Upper lobe of left lung (tissue), 6 donors: ENCODE data around the gene TMEM269. TPM values are rescaled to one million over a fixed set of nuclear protein-coding genes. Genes with fewer than 3 reads are reported as not detected.

Experiments used
- ATAC-seq, 2 donors: fragments of 200-7000 bp; cut with Tn5 transposase; one replicate each; pipeline ENCODE4 v1.9.1; 2022; ENCODE audit warnings: mild to moderate bottlenecking in 2 of 2, moderate library complexity in 2 of 2; ENCODE audit not compliant: low FRiP score in 2 of 2
- DNase-seq, 2 donors: peaks; one replicate each; pipeline ENCODE4 v3.0.0-alpha.2; 2019 to 2020
- H3K27ac ChIP-seq, 4 donors: fragments of 200-600 bp; sonication (generic); one replicate each; pipeline ENCODE4 v1.5.1; 2016 to 2019
- H3K27me3 ChIP-seq, 4 donors: fragments of 200-600 bp; sonication (generic); one replicate each; pipeline ENCODE4 v1.5.1; 2017 to 2019
- H3K36me3 ChIP-seq, 4 donors: fragments of 200-600 bp; sonication (generic); one replicate each; pipeline ENCODE4 v1.5.1; 2016 to 2019
- H3K4me1 ChIP-seq, 4 donors: fragments of 200-600 bp; sonication (generic); one replicate each; pipeline ENCODE4 v1.5.1; 2018 to 2019
- H3K4me3 ChIP-seq, 4 donors: fragments of 200-600 bp; sonication (generic); one replicate each; pipeline ENCODE4 v1.5.1; 2017 to 2019; ENCODE audit warnings: mild to moderate bottlenecking in 2 of 4, moderate library complexity in 1 of 4
- H3K9me3 ChIP-seq, 4 donors: fragments of 200-600 bp; sonication (generic); one replicate each; pipeline ENCODE4 v1.5.1; 2018 to 2019
- CTCF ChIP-seq, 6 experiments: fragments of 450-650 bp in 4 of 6; fragments of 200-600 bp in 2 of 6; sonication (generic) in 2 of 6; IDR thresholded peaks; one replicate each; pipeline ENCODE4 v1.5.1; 2016 to 2019; ENCODE audit warnings: antibody characterized with exemption in 6 of 6
- EP300 ChIP-seq, 4 donors: sonication (generic); formaldehyde crosslinking; IDR thresholded peaks; one replicate each; pipeline ENCODE4 v1.5.1; 2017; ENCODE audit warnings: antibody characterized with exemption in 4 of 4, control low read depth in 2 of 4
- POLR2A ChIP-seq, 4 donors: fragments of 450-650 bp; IDR thresholded peaks; one replicate each; pipeline ENCODE4 v1.5.1; 2016 to 2017; ENCODE audit warnings: antibody characterized with exemption in 4 of 4, mild to moderate bottlenecking in 2 of 4
- POLR2AphosphoS5 ChIP-seq, 2 donors: sonication (generic); formaldehyde crosslinking; IDR thresholded peaks; one replicate each; pipeline ENCODE4 v1.5.1; 2017; ENCODE audit warnings: antibody characterized with exemption in 2 of 2
- WGBS, 2 donors: methylation state at CpG; one replicate each; pipeline ENCODE4 v1.1.5; 2017 to 2018; 5-methylcytosine and 5-hydroxymethylcytosine counted together
- total RNA-seq, 6 donors: library from RNA; depleted of rRNA in 4 of 6; stranded (reverse); fragments of >200 nt in 4 of 6; gene quantifications; one replicate each; pipeline versions ENCODE4 v1.1.0 to v1.2.1, GENCODE V29; 2016 to 2021
- donor health status: DM: no; HTN: no; CAD: no; lungs with moderate emphysema.
- donor health status: DM: no; HTN: yes; CAD: no; lungs with severe emphysema.

Gene TMEM269
- total RNA-seq, 6 donors from 2014 or later = 0.07 to 2.1 (median 0.14) TPM; not detected in 2

DNA sequence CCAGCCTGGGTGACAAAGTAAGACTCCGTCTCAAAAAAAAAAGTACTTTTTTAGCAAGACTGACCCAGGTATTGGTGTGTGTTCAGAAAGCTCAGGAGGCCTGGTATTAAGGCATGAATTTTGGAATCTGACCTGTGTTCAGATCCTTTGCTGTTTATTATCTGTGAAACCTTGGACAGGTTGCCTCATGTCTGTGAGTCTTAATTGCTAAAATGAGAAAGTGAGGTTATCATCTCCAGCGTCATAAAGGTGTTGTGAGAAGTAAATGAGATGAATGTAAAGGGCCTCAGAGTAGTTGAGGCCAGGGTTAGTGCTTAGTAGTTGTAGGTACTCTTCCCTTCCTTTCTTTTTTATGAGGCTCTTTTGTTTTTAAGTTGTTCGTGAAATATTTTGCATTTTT is 15.0 kb upstream of the TMEM269 start:
- Histone ChIP-seq H3K4me1 (peaks cover 16 to 49% (median 26%) of the 10 kb centered on the region in 4 donors), H3K4me3 (no peak overlapping the region), H3K36me3 (peaks cover 3 to 9% (median 7%) of the 10 kb centered on the region in 4 donors), H3K9me3 (no peaks in the 10 kb centered on the region), H3K27ac (no peak overlapping the region), H3K27me3 (no peaks in the 10 kb centered on the region)
- WGBS, 2 donors = 93 to 96% methylated on average over 3 of the region's 3 CpGs
- TF ChIP-seq POLR2A (IDR thresholded peaks at IDR 0.05) (no peak), EP300 (IDR thresholded peaks at IDR 0.05) (no peak), POLR2AphosphoS5 (IDR thresholded peaks at IDR 0.05) (no peak), CTCF (IDR thresholded peaks at IDR 0.05) (no peak)
- DNase-seq (no peak), ATAC-seq (no peak)

DNA sequence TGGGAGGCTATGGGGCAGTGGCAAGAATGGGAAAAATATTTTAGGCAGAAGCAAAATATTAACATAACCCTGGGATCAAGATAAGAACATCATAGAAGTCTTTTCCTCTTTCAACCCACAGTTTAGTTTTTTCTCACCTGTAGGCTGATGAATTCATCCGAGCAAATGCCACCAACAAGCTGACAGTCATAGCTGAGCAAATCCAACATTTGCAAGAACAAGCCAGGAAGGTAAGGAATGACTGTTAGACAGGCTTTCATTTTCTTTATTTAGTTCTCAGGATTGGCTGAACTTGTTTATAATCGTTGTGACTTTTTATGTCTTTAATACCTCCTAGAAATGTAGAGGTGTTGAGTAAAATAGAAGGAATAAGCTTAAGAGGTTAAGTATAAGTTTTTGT is 11.4 kb upstream of the TMEM269 start:
- TF ChIP-seq POLR2A (IDR thresholded peaks at IDR 0.05) = no peak
- TF ChIP-seq CTCF (IDR thresholded peaks at IDR 0.05) = no peak
- no peak for TF ChIP-seq POLR2AphosphoS5 (IDR thresholded peaks at IDR 0.05)
- TF ChIP-seq EP300 (IDR thresholded peaks at IDR 0.05) = no peak
- Histone ChIP-seq H3K4me1 (peaks cover 2 to 23% (median 6%) of the 10 kb centered on the region in 4 donors), H3K27ac (no peak overlapping the region), H3K36me3 (peaks cover 15 to 39% (median 27%) of the 10 kb centered on the region in 4 donors), H3K27me3 (no peaks in the 10 kb centered on the region), H3K9me3 (no peaks in the 10 kb centered on the region), H3K4me3 (no peak overlapping the region)
- DNase-seq = no peak
- no peak for ATAC-seq
- WGBS, 2 donors = 46 to 95% methylated on average over 2 of the region's 2 CpGs

DNA sequence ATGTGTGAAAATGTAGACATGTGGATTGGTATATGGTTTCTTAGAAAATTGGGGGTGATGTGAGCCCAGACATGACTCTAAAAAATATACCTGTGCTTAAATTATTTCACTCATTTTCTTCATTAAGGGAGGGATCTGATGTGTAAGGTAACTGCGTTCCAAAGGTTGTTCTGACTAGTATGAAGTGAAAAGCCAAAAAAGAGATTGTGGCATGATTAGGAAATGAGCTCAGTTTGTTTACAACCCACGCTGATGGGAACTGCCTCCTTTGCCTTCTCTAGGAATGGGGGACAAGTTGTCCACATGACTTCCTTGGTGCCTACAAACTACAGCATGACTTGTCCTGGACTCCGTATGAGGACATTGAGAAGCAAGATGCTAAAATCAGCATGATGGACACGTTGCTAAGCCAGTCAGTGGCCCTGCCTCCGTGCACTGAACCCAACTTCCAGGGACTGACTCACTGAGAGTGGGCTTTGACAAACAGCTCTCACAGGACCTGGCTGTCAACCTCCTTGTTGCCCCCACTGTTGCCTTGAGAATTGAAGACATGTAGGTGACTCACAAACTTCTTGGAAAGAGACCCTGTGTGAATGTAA is 9.8 kb upstream of the TMEM269 start:
- H3K4me3 ChIP-seq = no peak overlapping the region
- peaks cover 0 to 7% (median 0%) of the 10 kb centered on the region in 4 donors for H3K4me1 ChIP-seq
- TF ChIP-seq POLR2AphosphoS5 (IDR thresholded peaks at IDR 0.05) (no peak), POLR2A (IDR thresholded peaks at IDR 0.05) (no peak), EP300 (IDR thresholded peaks at IDR 0.05) (no peak), CTCF (IDR thresholded peaks at IDR 0.05) (no peak)
- H3K27me3 ChIP-seq = no peaks in the 10 kb centered on the region
- H3K36me3 ChIP-seq = peaks cover 15 to 52% (median 27%) of the 10 kb centered on the region in 4 donors
- 82 to 89% methylated on average over 4 to 5 of the region's 5 CpGs for WGBS, 2 donors
- DNase-seq (no peak), ATAC-seq (no peak)
- H3K9me3 ChIP-seq = no peaks in the 10 kb centered on the region
- H3K27ac ChIP-seq = no peak overlapping the region

GRCh38 chr1:42776502-42776901 is 8.3 kb upstream of the TMEM269 start:
- Histone ChIP-seq H3K4me3 (no peak overlapping the region), H3K27ac (no peak overlapping the region), H3K36me3 (peaks cover 15 to 53% (median 29%) of the 10 kb centered on the region in 4 donors), H3K27me3 (no peaks in the 10 kb centered on the region), H3K4me1 (peaks cover 0 to 6% (median 0%) of the 10 kb centered on the region in 4 donors), H3K9me3 (no peaks in the 10 kb centered on the region)
- DNase-seq (no peak), ATAC-seq (no peak)
- TF ChIP-seq POLR2A (IDR thresholded peaks at IDR 0.05) = no peak
- no peak for TF ChIP-seq CTCF (IDR thresholded peaks at IDR 0.05)
- no peak for TF ChIP-seq EP300 (IDR thresholded peaks at IDR 0.05)
- no peak for TF ChIP-seq POLR2AphosphoS5 (IDR thresholded peaks at IDR 0.05)
- 97% methylated on average over 5 to 6 of the region's 6 CpGs for WGBS, 2 donors

- no peak overlapping the region for H3K27ac ChIP-seq
- TF ChIP-seq CTCF (IDR thresholded peaks at IDR 0.05) (peak; percentile 28 to 63 (median 40)), POLR2A (IDR thresholded peaks at IDR 0.05) (no peak)
- DNase-seq (no peak), ATAC-seq (peak in 1 of 2 donors; percentile 77)
- no peaks in the 10 kb centered on the region for H3K4me1 ChIP-seq
- H3K9me3 ChIP-seq = no peaks in the 10 kb centered on the region
- H3K27me3 ChIP-seq = no peaks in the 10 kb centered on the region
- no peak overlapping the region for H3K4me3 ChIP-seq
- peaks cover 15 to 55% (median 29%) of the 10 kb centered on the region in 4 donors for H3K36me3 ChIP-seq
Measured at GRCh38 chr1:42777852-42778251, 6.9 kb upstream of the TMEM269 start.
